AG09309 (cell line): Measurements from ENCODE around the gene ADAMTS10.

Experiments
- DNase-seq: peaks from one replicate; pipeline ENCODE4 v3.0.0-alpha.2; 2010; ENCODE audit warnings: low read depth
- H3K4me3 ChIP-seq: 2 replicates; pipeline ENCODE4 v1.5.1; 2011; ENCODE audit warnings: mild to moderate bottlenecking, low read depth, low read length, moderate library complexity; ENCODE audit not compliant: control insufficient read depth
- CTCF ChIP-seq: IDR thresholded peaks from 2 replicates; pipeline ENCODE4 v1.5.1; 2011; ENCODE audit warnings: mild to moderate bottlenecking, low read depth, low read length, inconsistent platforms; ENCODE audit not compliant: insufficient read depth, control insufficient read depth; ENCODE audit errors: missing control alignments

Gene ADAMTS10

GRCh38 chr19:8584965-8585893 is 25.3 kb downstream of the ADAMTS10 start:
- no peak for DNase-seq
- H3K4me3 ChIP-seq = no peak overlapping the region
- no peak for TF ChIP-seq CTCF

GRCh38 chr19:8580710-8581281 is 29.7 kb downstream of the ADAMTS10 start:
- TF ChIP-seq CTCF = peak; percentile 98
- no peak for DNase-seq
- no peak overlapping the region for H3K4me3 ChIP-seq

GRCh38 chr19:8578642-8579265 is 31.8 kb downstream of the ADAMTS10 start:
- no peak overlapping the region for H3K4me3 ChIP-seq
- DNase-seq = no peak
- TF ChIP-seq CTCF = peak; percentile 91

- no peak for TF ChIP-seq CTCF
- no peak for DNase-seq
- no peak overlapping the region for H3K4me3 ChIP-seq
These were observed 32.8 kb downstream of the ADAMTS10 start for GRCh38 chr19:8577741-8578140.

GRCh38 chr19:8577247-8577646 is 33.3 kb downstream of the ADAMTS10 start, which contains the start of gene MYO1F:
MYO1F (minus strand) TSS chr19:8577442; CDS start chr19:8577309, 133 bp downstream.
- TF ChIP-seq CTCF = no peak
- no peak within 1 kb of the TSS for H3K4me3 ChIP-seq
- DNase-seq = no peak

- no peak overlapping the region for H3K4me3 ChIP-seq
- no peak for DNase-seq
- no peak for TF ChIP-seq CTCF
These were observed 34.1 kb downstream of the ADAMTS10 start for GRCh38 chr19:8576273-8576993.
